Small intestine (tissue), 7 donors: ENCODE measurements around the gene RAB23. TPM values are rescaled to one million over a fixed set of nuclear protein-coding genes. Genes with fewer than 3 reads are reported as not detected.

ENCODE experiments used
- DNase-seq, 2 donors: peaks; one replicate each; pipeline versions ENCODE4 v3.0.0 to v3.0.0-alpha.2; 2013
- FAIRE-seq: peaks from 2 replicates; lab custom pipeline; 2012; peaks lifted over from hg19 to GRCh38; lab: Jason Lieb, UNC
- H3K27ac ChIP-seq, 3 donors: one replicate each; pipeline ENCODE4 v1.5.1; 2013; ENCODE audit warnings: low read length in 2 of 3, mild to moderate bottlenecking in 2 of 3, control low read depth in 1 of 3, inconsistent platforms in 1 of 3, low read depth in 1 of 3, moderate library complexity in 1 of 3
- H3K27me3 ChIP-seq, 3 donors: one replicate each; pipeline ENCODE4 v1.6.1; 2013; ENCODE audit warnings: low read length in 3 of 3, inconsistent platforms in 1 of 3; ENCODE audit not compliant: control insufficient read depth in 3 of 3, insufficient read depth in 3 of 3
- H3K36me3 ChIP-seq, 3 donors: one replicate each; pipeline ENCODE4 v1.6.1; 2013; ENCODE audit warnings: low read length in 3 of 3, inconsistent platforms in 1 of 3, low read depth in 1 of 3, mild to moderate bottlenecking in 1 of 3, moderate library complexity in 1 of 3; ENCODE audit not compliant: control insufficient read depth in 3 of 3, insufficient read depth in 2 of 3
- H3K4me1 ChIP-seq, 3 donors: one replicate each; pipeline ENCODE4 v1.6.1; 2013; ENCODE audit warnings: low read length in 2 of 3, inconsistent platforms in 1 of 3, low read depth in 1 of 3, mild to moderate bottlenecking in 1 of 3, moderate library complexity in 1 of 3; ENCODE audit not compliant: control insufficient read depth in 3 of 3, insufficient read depth in 2 of 3
- H3K4me3 ChIP-seq, 3 donors: one replicate each; pipeline ENCODE4 v1.5.1; 2013; ENCODE audit warnings: low read length in 3 of 3, control low read depth in 1 of 3, inconsistent platforms in 1 of 3, low read depth in 1 of 3, mild to moderate bottlenecking in 1 of 3, moderate library complexity in 1 of 3
- H3K9me3 ChIP-seq, 2 donors: one replicate each; pipeline ENCODE4 v1.6.1; 2013; ENCODE audit warnings: low read depth in 1 of 2, low read length in 1 of 2; ENCODE audit not compliant: control insufficient read depth in 2 of 2, insufficient read depth in 1 of 2
- WGBS, 3 donors: extraction: QIAGEN DNeasy Blood & Tissue Kit; methylation state at CpG; one replicate each; pipeline ENCODE4 v1.1.7; 2013; 5-methylcytosine and 5-hydroxymethylcytosine counted together
- polyA plus RNA-seq, 4 donors: library from polyadenylated mRNA; stranded (reverse) in 3 of 4; unstranded in 1 of 4; fragments of 200-250 nt in 3 of 4; fragments of 120-200 nt in 1 of 4; gene quantifications; one replicate each; pipeline versions ENCODE4 v1.2.1 to v1.2.3, GENCODE V29; 2013
- donor health status: healthy with polysubstance abuse.
- donor health status: control.
- donor health status: control.
- donor health status: Bipolar disorder and iron deficiency.
- donor health status: healthy.

RAB23 gene
- polyA plus RNA-seq, 4 donors = 0.45 to 7.7 (median 2.9) TPM

DNA sequence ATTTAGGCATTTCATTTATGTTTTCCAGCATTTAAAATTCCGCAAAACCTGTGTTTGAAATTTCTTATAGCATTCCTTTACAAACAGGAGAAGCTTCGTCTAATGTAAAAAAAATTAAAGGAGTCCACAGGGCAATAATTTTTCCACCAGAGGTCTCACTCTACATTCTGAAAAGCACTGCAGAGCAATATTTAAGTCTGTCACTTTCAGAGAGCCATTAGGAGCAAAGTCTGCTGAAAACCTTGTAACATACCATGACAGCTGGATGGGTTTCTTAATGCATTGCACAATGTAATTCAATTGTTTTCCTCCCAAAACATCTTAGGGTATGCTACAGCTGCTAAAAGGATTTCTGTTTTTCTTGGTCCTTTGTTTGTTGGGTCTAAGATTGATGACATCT lies 32.0 kb downstream of the RAB23 start:
- no peaks in the 10 kb centered on the region for H3K27me3 ChIP-seq
- DNase-seq = peak; percentile 5 to 34
- FAIRE-seq = no peak
- no peak overlapping the region for H3K27ac ChIP-seq
- no peak overlapping the region for H3K4me3 ChIP-seq
- no peaks in the 10 kb centered on the region for H3K9me3 ChIP-seq
- 75 to 82% (median 75%) methylated on average over 2 of the region's 2 CpGs for WGBS, 3 donors
- no peaks in the 10 kb centered on the region for H3K4me1 ChIP-seq
- H3K36me3 ChIP-seq = peaks cover 0 to 6% (median 0%) of the 10 kb centered on the region in 3 donors

DNA sequence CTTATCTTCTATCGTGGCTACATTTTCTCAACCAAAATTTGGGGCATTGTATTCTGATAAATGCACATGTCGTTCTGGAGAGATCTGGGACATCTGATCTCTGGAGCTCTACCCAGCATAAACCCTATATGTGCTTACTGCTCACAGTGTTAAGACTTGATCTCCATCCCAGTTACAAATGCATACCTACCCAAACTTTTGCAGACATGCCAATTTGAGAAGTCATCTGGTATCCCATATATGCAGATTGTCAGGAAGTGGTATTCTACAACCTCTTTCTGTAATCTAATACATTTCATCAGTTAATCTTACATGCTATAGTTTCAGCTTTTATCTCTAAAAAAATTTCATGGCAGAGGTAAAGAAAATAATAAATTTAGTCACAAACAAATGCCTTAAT lies 38.8 kb downstream of the RAB23 start:
- Histone ChIP-seq H3K9me3 (no peaks in the 10 kb centered on the region), H3K27ac (no peak overlapping the region), H3K4me3 (no peak overlapping the region), H3K27me3 (no peaks in the 10 kb centered on the region), H3K36me3 (peaks cover 0 to 4% (median 0%) of the 10 kb centered on the region in 3 donors), H3K4me1 (no peaks in the 10 kb centered on the region)
- DNase-seq = no peak
- 90 to 92% (median 92%) methylated on average over 2 of the region's 2 CpGs for WGBS, 3 donors
- no peak for FAIRE-seq

DNA sequence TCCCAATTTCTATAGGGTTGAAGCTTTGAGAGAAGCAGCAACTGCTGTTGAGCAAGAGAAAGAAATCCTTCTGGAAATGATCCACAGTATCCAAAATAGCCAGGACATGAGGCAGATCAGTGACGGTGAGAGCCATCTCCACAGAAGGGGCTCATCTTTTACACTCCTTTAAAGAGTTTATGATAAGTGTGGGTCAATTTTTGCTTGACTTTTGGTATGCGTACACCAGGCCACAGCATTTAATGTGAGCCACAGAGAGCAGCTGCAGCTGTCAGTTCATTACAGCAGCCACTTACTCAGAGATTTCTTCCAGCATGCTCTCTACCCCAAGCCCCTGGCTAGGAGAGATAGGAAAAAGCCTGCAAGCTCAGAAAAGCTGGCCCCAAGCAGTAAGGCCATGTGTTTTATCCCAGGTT lies 40.1 kb downstream of the RAB23 start:
- no peak for FAIRE-seq
- DNase-seq = no peak
- Histone ChIP-seq H3K27ac (no peak overlapping the region), H3K9me3 (no peaks in the 10 kb centered on the region), H3K4me1 (no peaks in the 10 kb centered on the region), H3K36me3 (peaks cover 0 to 4% (median 0%) of the 10 kb centered on the region in 3 donors), H3K4me3 (no peak overlapping the region), H3K27me3 (no peaks in the 10 kb centered on the region)
- 72 to 98% (median 92%) methylated on average over 2 of the region's 2 CpGs for WGBS, 3 donors

DNA sequence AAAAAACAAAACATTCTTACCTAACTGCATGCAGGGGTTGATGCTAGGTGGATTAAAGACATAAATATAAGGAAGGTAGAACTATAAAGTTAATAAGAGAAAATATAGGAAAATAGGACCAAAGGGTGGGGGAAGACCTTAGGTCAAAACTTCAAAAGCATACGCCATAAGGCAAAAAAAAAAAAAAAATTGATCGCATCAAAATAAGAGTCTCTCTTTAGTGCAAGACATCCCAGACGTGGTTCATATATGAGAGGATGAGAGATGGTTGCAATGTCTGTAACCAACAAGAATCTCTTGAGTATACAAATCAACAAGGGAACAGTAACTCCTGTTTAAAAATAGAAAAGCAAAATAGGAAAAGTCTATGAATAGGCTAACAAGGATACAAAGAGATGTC lies 41.5 kb downstream of the RAB23 start:
- no peak for FAIRE-seq
- 86 to 89% (median 88%) methylated on average over 3 of the region's 3 CpGs for WGBS, 3 donors
- H3K36me3 ChIP-seq = peaks cover 0 to 4% (median 0%) of the 10 kb centered on the region in 3 donors
- no peaks in the 10 kb centered on the region for H3K9me3 ChIP-seq
- H3K27ac ChIP-seq = no peak overlapping the region
- H3K4me3 ChIP-seq = no peak overlapping the region
- H3K27me3 ChIP-seq = no peaks in the 10 kb centered on the region
- no peaks in the 10 kb centered on the region for H3K4me1 ChIP-seq
- no peak for DNase-seq

DNA sequence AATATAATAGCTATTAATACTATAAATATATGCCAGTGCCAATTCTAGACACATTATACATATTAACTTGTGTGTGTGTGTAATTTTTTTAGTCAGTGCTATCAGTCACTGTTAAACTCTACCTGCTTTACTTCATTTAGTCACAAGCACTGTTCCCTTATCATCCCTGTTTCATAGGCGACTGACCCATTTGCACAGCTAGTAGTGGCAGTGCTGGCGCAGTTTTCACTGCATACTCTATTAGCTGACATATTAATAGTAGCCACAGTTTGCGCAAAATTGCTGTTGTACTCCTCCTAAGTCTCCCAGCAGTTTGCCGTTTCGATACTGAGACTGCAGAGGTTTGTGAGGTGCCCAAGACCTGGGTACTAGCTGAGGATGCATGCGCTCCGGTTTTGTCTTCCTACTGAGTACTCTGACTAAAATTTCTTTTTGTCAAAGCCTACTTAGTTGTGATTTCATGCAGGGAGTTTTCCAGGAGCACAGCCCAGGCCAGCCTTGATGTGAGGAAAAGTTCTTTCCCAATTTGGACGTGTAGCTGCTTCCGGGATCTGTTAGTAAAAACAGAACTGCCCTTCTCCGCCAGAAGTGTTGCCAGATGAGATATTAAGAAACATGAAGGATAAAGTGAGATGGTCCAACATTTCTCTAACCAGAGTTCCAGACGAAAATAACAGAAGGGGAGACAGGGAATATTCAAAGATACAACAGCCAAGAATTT lies 44.4 kb downstream of the RAB23 start:
- FAIRE-seq (no peak), DNase-seq (no peak)
- Histone ChIP-seq H3K4me3 (no peak overlapping the region), H3K27me3 (peaks cover 0 to 14% (median 0%) of the 10 kb centered on the region in 3 donors), H3K4me1 (peaks cover 0 to 2% (median 0%) of the 10 kb centered on the region in 3 donors), H3K27ac (peak overlapping the region in 1 of 3 donors; percentile 22), H3K9me3 (no peaks in the 10 kb centered on the region), H3K36me3 (peaks cover 0 to 2% (median 0%) of the 10 kb centered on the region in 3 donors)
- WGBS, 3 donors = 81 to 91% (median 90%) methylated on average over 11 of the region's 11 CpGs

DNA sequence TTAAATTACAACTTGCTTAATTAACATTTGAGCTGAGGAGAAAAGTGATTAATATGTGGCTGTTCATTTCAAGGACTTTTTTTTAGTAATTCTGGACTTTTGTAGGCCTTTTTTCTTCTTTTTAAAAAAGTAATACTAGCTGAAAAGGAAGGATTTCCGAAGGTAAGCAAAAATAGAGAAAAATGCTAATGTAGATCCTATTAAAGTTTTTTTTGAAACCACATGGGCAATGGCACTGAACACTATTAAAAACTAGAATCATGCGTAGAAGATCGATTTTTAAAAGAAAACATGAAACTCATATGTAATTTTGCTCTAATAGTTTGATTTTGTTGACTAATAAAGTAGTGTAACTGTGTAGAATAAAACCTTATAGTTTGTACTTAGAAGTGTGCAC lies 47.6 kb downstream of the RAB23 start:
- FAIRE-seq (no peak), DNase-seq (no peak)
- Histone ChIP-seq H3K27ac (no peak overlapping the region), H3K36me3 (no peaks in the 10 kb centered on the region), H3K4me3 (no peak overlapping the region), H3K27me3 (peaks cover 0 to 14% (median 0%) of the 10 kb centered on the region in 3 donors), H3K9me3 (no peaks in the 10 kb centered on the region), H3K4me1 (peaks cover 0 to 2% (median 0%) of the 10 kb centered on the region in 3 donors)
- WGBS, 3 donors = 83 to 92% (median 89%) methylated on average over 3 of the region's 3 CpGs

DNA sequence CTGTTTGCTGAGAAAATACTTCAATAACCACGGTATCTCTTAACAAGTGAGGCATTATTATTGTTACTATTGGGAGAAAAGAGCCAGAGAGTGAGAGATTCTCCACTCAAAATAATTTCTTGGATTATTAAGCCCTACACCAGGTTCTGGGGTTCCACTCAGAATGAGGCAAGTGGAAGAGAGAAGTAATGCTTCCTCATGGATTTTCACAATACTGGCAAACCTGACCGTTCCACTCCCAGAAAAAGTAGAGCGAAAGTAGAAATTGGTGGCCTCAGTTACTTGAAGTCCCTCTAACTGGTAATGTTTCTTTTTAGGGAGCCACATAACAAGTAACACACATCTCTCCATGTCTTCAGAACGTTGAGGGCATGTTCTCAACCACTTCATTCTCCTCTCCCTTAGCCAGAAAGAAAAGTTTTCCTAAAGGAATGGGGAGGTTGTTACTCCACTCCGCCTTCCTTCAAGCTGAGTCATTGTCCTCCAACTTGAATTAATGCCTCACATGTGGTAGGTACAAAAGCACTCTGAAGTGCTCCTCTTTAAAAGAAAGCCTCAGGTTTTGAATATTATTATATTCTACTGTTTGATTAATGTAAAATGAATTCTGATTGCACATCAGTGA lies 48.1 kb downstream of the RAB23 start:
- H3K27me3 ChIP-seq = peaks cover 0 to 14% (median 0%) of the 10 kb centered on the region in 3 donors
- whole genome bisulfite sequencing, 3 donors = 61 to 70% (median 69%) methylated on average over 5 of the region's 5 CpGs
- peak overlapping the region in 1 of 3 donors; percentile 55 for H3K4me3 ChIP-seq
- H3K27ac ChIP-seq = no peak overlapping the region
- H3K9me3 ChIP-seq = no peaks in the 10 kb centered on the region
- DNase-seq (no peak), FAIRE-seq (no peak)
- peaks cover 0 to 2% (median 0%) of the 10 kb centered on the region in 3 donors for H3K4me1 ChIP-seq
- H3K36me3 ChIP-seq = no peaks in the 10 kb centered on the region

DNA sequence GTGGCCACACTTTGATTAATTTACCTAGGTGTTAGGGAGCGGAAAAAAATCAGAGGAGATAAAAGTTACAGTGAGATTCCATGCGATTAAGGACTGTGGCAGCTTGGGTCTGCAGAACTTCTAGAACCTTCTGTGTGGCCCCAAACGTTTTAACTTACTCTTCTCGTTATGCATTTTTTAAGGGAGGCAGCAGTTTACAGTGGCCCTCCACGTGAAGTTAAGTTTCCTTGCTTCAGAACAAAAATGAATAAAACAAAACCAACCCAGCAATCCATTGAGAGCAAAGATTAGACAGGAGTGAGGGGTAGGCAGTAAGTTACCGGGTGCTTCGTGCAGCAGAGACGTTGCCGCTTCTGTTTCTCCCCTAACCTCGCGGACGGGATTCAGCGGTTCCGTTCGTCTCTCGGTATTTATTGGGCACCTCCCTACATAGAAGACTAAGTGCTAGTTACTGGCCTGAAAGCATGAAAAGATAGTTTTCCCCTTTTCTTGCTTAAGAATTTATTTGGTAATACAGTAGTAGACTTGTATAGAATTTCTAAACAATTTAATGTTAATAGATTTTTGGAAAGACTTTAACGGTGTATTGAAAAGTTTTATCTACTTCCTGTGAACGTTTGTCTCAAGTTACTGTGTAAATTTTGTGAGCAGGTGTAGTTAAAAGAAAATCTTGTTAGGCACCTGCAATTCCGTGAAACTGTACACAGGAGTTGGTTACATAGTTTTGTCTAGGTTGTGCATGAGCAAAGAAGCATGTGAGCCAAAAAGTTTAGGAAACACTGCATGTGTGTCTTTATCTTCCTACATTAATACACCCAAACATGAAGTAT lies 48.8 kb downstream of the RAB23 start:
- Histone ChIP-seq H3K4me1 (peaks cover 0 to 2% (median 0%) of the 10 kb centered on the region in 3 donors), H3K9me3 (no peaks in the 10 kb centered on the region), H3K27me3 (peaks cover 0 to 14% (median 0%) of the 10 kb centered on the region in 3 donors), H3K27ac (peak overlapping the region in 1 of 3 donors; percentile 86), H3K36me3 (no peaks in the 10 kb centered on the region), H3K4me3 (peak overlapping the region; percentile 55 to 62 (median 62))
- peak; percentile 8 to 36 for DNase-seq
- WGBS, 3 donors = 7 to 11% (median 10%) methylated on average over 19 of the region's 19 CpGs
- FAIRE-seq = no peak
